ENCODE data around the gene RIMS4. TPM values are rescaled to one million over a fixed set of nuclear protein-coding genes. Genes with fewer than 3 reads are reported as not detected.

RIMS4 gene
- total and polyA plus RNA-seq, 9 of the 15 experiments (the other 6 are each of a cell fraction or from before 2014, with no cell fraction given): 0.04 TPM; not detected in 8

- intact Hi-C loops (cut with micrococcal nuclease) (no loop called here), in situ Hi-C loops (cut with MboI) (no loop called here)
- Histone ChIP-seq H3K79me2 (ENCODE audit: control insufficient read depth, insufficient read depth, low read length) (no peaks in the 10 kb centered on the region), H4K20me1 (replicated peaks; ENCODE audit: control insufficient read depth, insufficient read depth, low read length) (peaks cover 7% of the 10 kb centered on the region; the same call in 1 of the 2 replicates), H3K27me3 (ENCODE audit: control insufficient read depth in 2 of 2, insufficient read depth in 2 of 2, low read length in 2 of 2) (peaks cover 0 to 32% of the 10 kb centered on the region in 2 experiments; a peak in 4 of 5 replicates), H3K9me1 (ENCODE audit: control insufficient read depth, insufficient read depth, low read length) (no peaks in the 10 kb centered on the region), H3K4me2 (ENCODE audit: insufficient read depth, low read length) (no peak overlapping the region), H3K4me1 (replicated peaks in 1 of 2; ENCODE audit: control insufficient read depth in 2 of 2, insufficient read depth in 2 of 2, low read length in 2 of 2) (no peaks in the 10 kb centered on the region), H3K4me3 (no peak overlapping the region), H3K9me3 (replicated peaks; ENCODE audit: control insufficient read depth, insufficient read depth, low read depth, low read length) (no peaks in the 10 kb centered on the region), H2AFZ (ENCODE audit: low read depth, low read length) (no peak overlapping the region), H3K9ac (ENCODE audit: insufficient read depth in 1 of 2, low read depth in 2 of 2, low read length in 2 of 2) (no peak overlapping the region), H3K27ac (ENCODE audit: extremely low read depth, low read depth, low read length) (no peak overlapping the region), H3K36me3 (ENCODE audit: control insufficient read depth, insufficient read depth, low read length) (no peaks in the 10 kb centered on the region)
- ChIA-PET CTCF (ENCODE audit: low intra/inter-chr PET ratio) (no interaction called here), POLR2A (interaction anchor here (1.1 to 1.6 kb wide), 2 partner anchors 9 to 1919 kb away, joined by 5 read pairs; no protein-coding TSS in a partner anchor)
- 0% methylated on average over 8 of the region's 8 CpGs for WGBS (ENCODE audit: insufficient coverage, low coverage, missing lambda C conversion rate)
- DNase-seq (ENCODE audit: extremely low read depth in 1 of 4, low spot score in 3 of 4): no peak
- BruUV-seq (replicated peaks): no TSS peak
- no peak for FAIRE-seq
- ATAC-seq: no peak
- TF ChIP-seq SMAD2 (IDR thresholded peaks at IDR 0.05; ENCODE audit: low read depth, low read length) (no peak), ZNF224 (CRISPR knock-in tag; IDR thresholded peaks at IDR 0.05) (no peak), AFF1 (IDR thresholded peaks at IDR 0.05; ENCODE audit: low read depth in 1 of 2, partially characterized antibody in 2 of 2) (no peak), ZFP91 (CRISPR knock-in tag; IDR thresholded peaks at IDR 0.05) (no peak), SAFB (IDR thresholded peaks at IDR 0.05; ENCODE audit: borderline replicate concordance, low read depth, low read length) (no peak), TCF3 (CRISPR knock-in tag; IDR thresholded peaks at IDR 0.05) (no peak), MBD1 (CRISPR knock-in tag; IDR thresholded peaks at IDR 0.05) (no peak), CHD1 (IDR thresholded peaks at IDR 0.05; ENCODE audit: low read length) (no peak), ZNF695 (CRISPR knock-in tag; IDR thresholded peaks at IDR 0.05) (no peak), SP2 (IDR thresholded peaks at IDR 0.05; ENCODE audit: extremely low read depth, low read depth, low read length, poor library complexity, severe bottlenecking) (no peak), FOS (IDR thresholded peaks at IDR 0.05; ENCODE audit: extremely low read depth, insufficient read length) (no peak), ZBTB5 (IDR thresholded peaks at IDR 0.05) (no peak), TFAM (CRISPR knock-in tag; conservative IDR thresholded peaks at IDR 0.05) (no peak)
Measured at GRCh38 chr20:44768256-44768655, 42.1 kb downstream of the RIMS4 start.
